CD14-positive monocyte (primary cell): Measurements from ENCODE around the gene ZNF138. TPM values are rescaled to one million over a fixed set of nuclear protein-coding genes. Genes with fewer than 3 reads are reported as not detected.

ENCODE experiments used
- DNase-seq, 3 donors: peaks; one replicate each; pipeline ENCODE4 v3.0.0-alpha.2; 2011 to 2022
- H2AFZ ChIP-seq: 2 replicates; pipeline ENCODE4 v1.6.0; 2012; ENCODE audit warnings: mild to moderate bottlenecking, low read depth, low read length, inconsistent platforms; ENCODE audit not compliant: insufficient read depth, poor library complexity, severe bottlenecking
- H3K27ac ChIP-seq, 2 donors: 1 replicate in 1 of 2; 2 replicates in 1 of 2; pipeline ENCODE4 v1.5.1; 2012 to 2013; ENCODE audit warnings: low read length in 2 of 2, control low read depth in 1 of 2, inconsistent platforms in 1 of 2, low read depth in 1 of 2, mild to moderate bottlenecking in 1 of 2
- H3K27me3 ChIP-seq, 2 donors: one replicate each; pipeline versions ENCODE4 v1.6.0 to v1.6.1; 2011 to 2013; ENCODE audit warnings: low read length in 2 of 2; ENCODE audit not compliant: control insufficient read depth in 2 of 2, insufficient read depth in 2 of 2
- H3K36me3 ChIP-seq, 2 donors: replicated peaks in 1 of 2; 1 replicate in 1 of 2; 2 replicates in 1 of 2; pipeline versions ENCODE4 v1.5.1 to v1.6.1; 2012 to 2013; ENCODE audit warnings: low read length in 2 of 2, control low read depth in 1 of 2, inconsistent platforms in 1 of 2, mild to moderate bottlenecking in 1 of 2; ENCODE audit not compliant: insufficient read depth in 2 of 2, control insufficient read depth in 1 of 2
- H3K4me1 ChIP-seq, 2 donors: 1 replicate in 1 of 2; 2 replicates in 1 of 2; pipeline versions ENCODE4 v1.5.1 to v1.6.1; 2012 to 2013; ENCODE audit warnings: low read length in 2 of 2, control low read depth in 1 of 2, inconsistent platforms in 1 of 2, mild to moderate bottlenecking in 1 of 2, moderate library complexity in 1 of 2; ENCODE audit not compliant: insufficient read depth in 2 of 2, control insufficient read depth in 1 of 2
- H3K4me2 ChIP-seq: replicated peaks from 2 replicates; pipeline ENCODE3; 2012; ENCODE audit warnings: low read length, moderate library complexity, mild to moderate bottlenecking; ENCODE audit not compliant: poor library complexity, severe bottlenecking; ENCODE audit errors: extremely low read depth
- H3K4me3 ChIP-seq, 3 experiments: fragments of 200-600 bp in 1 of 3; sonication (generic) in 1 of 3; replicated peaks in 1 of 3; 1 replicate in 2 of 3; 2 replicates in 1 of 3; pipeline ENCODE4 v1.5.1; 2011 to 2013; ENCODE audit warnings: low read length in 3 of 3, mild to moderate bottlenecking in 3 of 3, control low read depth in 2 of 3, low read depth in 2 of 3, inconsistent platforms in 1 of 3, moderate library complexity in 1 of 3
- H3K79me2 ChIP-seq: 2 replicates; pipeline ENCODE4 v1.6.0; 2012; ENCODE audit warnings: mild to moderate bottlenecking, control low read depth, inconsistent platforms, low read length, moderate library complexity; ENCODE audit not compliant: insufficient read depth
- H3K9ac ChIP-seq: 2 replicates; pipeline ENCODE4 v1.6.0; 2017; ENCODE audit warnings: low read length, mild to moderate bottlenecking; ENCODE audit not compliant: insufficient read depth, poor library complexity, severe bottlenecking
- H3K9me3 ChIP-seq, 2 donors: replicated peaks in 1 of 2; 1 replicate in 1 of 2; 2 replicates in 1 of 2; pipeline versions ENCODE4 v1.5.1 to v1.6.1; 2012 to 2013; ENCODE audit warnings: low read length in 2 of 2, control low read depth in 1 of 2; ENCODE audit not compliant: control insufficient read depth in 1 of 2, insufficient read depth in 1 of 2
- H4K20me1 ChIP-seq: 2 replicates; pipeline ENCODE4 v1.6.0; 2012; ENCODE audit warnings: mild to moderate bottlenecking, low read length, control low read depth, moderate library complexity; ENCODE audit not compliant: insufficient read depth
- H3K27ac Mint-ChIP-seq, 7 donors: one replicate each; pipeline ENCODE4 v1.8.0; 2020; ENCODE audit warnings: mild to moderate bottlenecking in 7 of 7, mixed read lengths in 7 of 7, moderate library complexity in 6 of 7, inconsistent platforms in 2 of 7
- H3K27me3 Mint-ChIP-seq, 3 donors: one replicate each; pipeline ENCODE4 v1.8.0; 2021 to 2022; ENCODE audit warnings: low read depth in 3 of 3, mild to moderate bottlenecking in 3 of 3, mixed read lengths in 3 of 3, moderate library complexity in 3 of 3, inconsistent platforms in 1 of 3
- H3K36me3 Mint-ChIP-seq, 2 donors: one replicate each; pipeline ENCODE4 v1.8.0; 2020; ENCODE audit warnings: mixed read lengths in 2 of 2, inconsistent platforms in 1 of 2, mild to moderate bottlenecking in 1 of 2
- H3K4me1 Mint-ChIP-seq: one replicate; pipeline ENCODE4 v1.8.0; 2020; ENCODE audit warnings: mild to moderate bottlenecking, mixed read lengths
- H3K4me3 Mint-ChIP-seq, 2 donors: one replicate each; pipeline ENCODE4 v1.8.0; 2020; ENCODE audit warnings: mild to moderate bottlenecking in 2 of 2, mixed read lengths in 2 of 2, moderate library complexity in 1 of 2
- H3K9me3 Mint-ChIP-seq, 7 donors: one replicate each; pipeline ENCODE4 v1.8.0; 2020 to 2022; ENCODE audit warnings: mixed read lengths in 7 of 7, mild to moderate bottlenecking in 6 of 7, moderate library complexity in 6 of 7, inconsistent platforms in 2 of 7
- CTCF ChIP-seq: fragments of 200-600 bp; IDR thresholded peaks from one replicate; pipeline ENCODE4 v1.8.0; 2022; ENCODE audit warnings: antibody characterized with exemption, mild to moderate bottlenecking
- whole genome bisulfite sequencing: methylation state at CpG from one replicate; pipeline ENCODE4 v1.1.5; 2013; ENCODE audit warnings: missing lambda C conversion rate; ENCODE audit not compliant: insufficient coverage; 5-methylcytosine and 5-hydroxymethylcytosine counted together
- intact Hi-C, 2 donors: fragments of 100-400 bp; cut with micrococcal nuclease; formaldehyde crosslinking; loops; one replicate each; pipeline versions ENCODE4 v1.15.0 to v1.15.1; 2023
- polyA plus RNA-seq, 3 donors: library from polyadenylated mRNA; depleted of rRNA in 1 of 3; unstranded in 2 of 3; stranded (reverse) in 1 of 3; fragments of 300-500 nt in 2 of 3; fragments of >200 nt in 1 of 3; fragmentation: Illumina TruSeq in 2 of 3; gene quantifications; 1 replicate in 2 of 3; 2 replicates in 1 of 3; pipeline ENCODE4 v1.2.3, GENCODE V29; 2012 to 2021

The ZNF138 gene
- polyA plus RNA-seq, 3 donors: 0.89 to 1.1 (median 1.1) TPM

- Mint-ChIP-seq H3K27ac (no peak overlapping the region), H3K4me1 (no peaks in the 10 kb centered on the region), H3K9me3 (peaks cover 0 to 29% (median 23%) of the 10 kb centered on the region in 7 donors), H3K27me3 (no peaks in the 10 kb centered on the region), H3K36me3 (no peaks in the 10 kb centered on the region), H3K4me3 (no peak overlapping the region)
- Histone ChIP-seq H3K4me1 (no peaks in the 10 kb centered on the region), H3K36me3 (no peaks in the 10 kb centered on the region), H3K9me3 (peaks cover 27 to 42% of the 10 kb centered on the region in 2 donors), H4K20me1 (no peaks in the 10 kb centered on the region), H3K27ac (no peak overlapping the region), H3K79me2 (no peaks in the 10 kb centered on the region), H3K4me3 (no peak overlapping the region), H3K27me3 (no peaks in the 10 kb centered on the region), H3K9ac (no peak overlapping the region), H2AFZ (no peak overlapping the region), H3K4me2 (no peak overlapping the region)
- intact Hi-C loops: loop anchor here in 1 of 2 donors (5.0 kb wide), 1 partner anchor 51 kb away; no protein-coding TSS in a partner anchor
- WGBS: 76% methylated on average over 3 of the region's 3 CpGs
- TF ChIP-seq CTCF: no peak
- DNase-seq: no peak
These were observed 36.1 kb upstream of the ZNF138 start for GRCh38 chr7:64758151-64758550.

- no peak overlapping the region for H3K27ac Mint-ChIP-seq
- TF ChIP-seq CTCF: no peak
These were observed 25.4 kb upstream of the ZNF138 start for GRCh38 chr7:64768824-64769223.

More at GRCh38 chr7:64768824-64769223, 25.4 kb upstream of the ZNF138 start:
- H3K4me3 ChIP-seq: no peak overlapping the region
- no peaks in the 10 kb centered on the region for H3K27me3 ChIP-seq
- no peak overlapping the region for H2AFZ ChIP-seq
- no peaks in the 10 kb centered on the region for H4K20me1 ChIP-seq
- intact Hi-C loops: no loop called here
- no peak overlapping the region for H3K9ac ChIP-seq
- H3K36me3 Mint-ChIP-seq: no peaks in the 10 kb centered on the region
- H3K27ac ChIP-seq: no peak overlapping the region
- H3K4me1 ChIP-seq: no peaks in the 10 kb centered on the region
- H3K79me2 ChIP-seq: no peaks in the 10 kb centered on the region
- peaks cover 2 to 11% (median 9%) of the 10 kb centered on the region in 7 donors for H3K9me3 Mint-ChIP-seq
- peaks cover 5 to 10% of the 10 kb centered on the region in 2 donors for H3K9me3 ChIP-seq
- peaks cover 0 to 2% (median 0%) of the 10 kb centered on the region in 3 donors for H3K27me3 Mint-ChIP-seq
- H3K4me2 ChIP-seq: no peak overlapping the region
- no peak overlapping the region for H3K4me3 Mint-ChIP-seq
- H3K4me1 Mint-ChIP-seq: no peaks in the 10 kb centered on the region
- no peaks in the 10 kb centered on the region for H3K36me3 ChIP-seq
- DNase-seq: no peak
